Kidney epithelial cell (primary cell): ENCODE data around the gene IRX2. TPM values are rescaled to one million over a fixed set of nuclear protein-coding genes. Genes with fewer than 3 reads are reported as not detected.

Source experiments
- DNase-seq: peaks from one replicate; pipeline ENCODE4 v3.0.0-alpha.2; 2010; ENCODE audit warnings: low read depth
- H3K27me3 ChIP-seq: 2 replicates; pipeline ENCODE4 v1.6.0; 2011; ENCODE audit warnings: low read length; ENCODE audit not compliant: control insufficient read depth, insufficient read depth
- H3K36me3 ChIP-seq: 2 replicates; pipeline ENCODE4 v1.5.1; 2011; ENCODE audit warnings: low read length; ENCODE audit not compliant: control insufficient read depth, insufficient read depth
- H3K4me3 ChIP-seq: 2 replicates; pipeline ENCODE4 v1.5.1; 2011; ENCODE audit warnings: low read depth, mild to moderate bottlenecking, control low read depth, low read length
- total RNA-seq: library from RNA; depleted of rRNA; stranded (reverse); fragments of >200 nt; gene quantifications from 2 replicates; pipeline ENCODE4 v1.2.3, GENCODE V29; 2015
- TF ChIP-seq, protein P1 (sequence below): IDR thresholded peaks from 2 replicates; pipeline ENCODE4 v1.5.1; 2011; ENCODE audit warnings: mild to moderate bottlenecking, moderate library complexity, low read length, control low read depth, inconsistent platforms; ENCODE audit not compliant: insufficient read depth, poor library complexity, severe bottlenecking

Gene IRX2
- total RNA-seq, 1 donor from 2014 or later: 2.8 TPM

DNA sequence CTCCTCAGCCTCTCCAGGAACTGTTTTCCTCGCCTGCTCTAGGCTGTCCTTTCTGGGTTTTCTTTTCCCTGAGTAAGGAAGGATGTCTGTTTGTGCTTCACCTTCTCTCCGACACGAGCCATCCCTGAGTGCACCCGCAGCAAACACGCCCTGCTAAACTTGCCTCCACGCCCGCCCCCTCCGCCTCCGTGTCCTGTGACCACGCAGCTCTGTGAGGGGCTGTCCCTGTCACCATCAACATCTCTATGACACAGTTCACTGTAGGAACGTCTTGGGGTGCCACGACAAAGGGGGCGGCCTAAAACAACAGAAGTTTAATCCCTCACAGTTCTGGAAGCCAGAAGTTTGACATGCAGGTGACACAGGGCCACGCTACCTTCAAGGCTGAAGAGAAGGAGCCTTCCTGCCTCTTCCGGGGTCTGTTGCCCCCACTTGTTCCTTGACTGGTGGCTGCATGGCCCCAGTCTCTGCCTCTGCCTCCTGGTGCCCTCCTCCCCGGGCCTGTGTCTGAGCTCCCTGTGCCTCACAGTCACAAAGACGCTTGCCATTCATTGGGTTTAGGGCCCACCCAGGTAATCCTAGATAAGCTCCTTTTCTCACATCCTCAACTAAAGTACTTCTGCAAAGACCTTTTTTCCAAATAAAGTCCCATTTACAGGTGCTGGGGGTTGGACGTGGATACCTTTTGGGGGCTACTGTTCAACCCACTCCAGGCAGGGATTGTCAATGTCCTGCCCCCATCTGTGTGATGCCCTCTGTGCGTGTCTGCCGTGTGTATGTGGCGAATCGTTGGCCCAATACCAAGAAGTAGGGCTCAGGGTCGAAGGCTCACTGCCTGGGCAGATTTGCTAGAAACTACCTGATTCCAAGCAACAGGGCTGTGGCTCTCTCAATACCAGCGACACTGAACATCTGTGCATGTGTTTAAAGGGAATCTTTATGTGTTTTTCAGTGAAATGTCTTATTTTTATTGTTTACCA is 39.7 kb downstream of the IRX2 start:
- TF ChIP-seq, protein P1, sequence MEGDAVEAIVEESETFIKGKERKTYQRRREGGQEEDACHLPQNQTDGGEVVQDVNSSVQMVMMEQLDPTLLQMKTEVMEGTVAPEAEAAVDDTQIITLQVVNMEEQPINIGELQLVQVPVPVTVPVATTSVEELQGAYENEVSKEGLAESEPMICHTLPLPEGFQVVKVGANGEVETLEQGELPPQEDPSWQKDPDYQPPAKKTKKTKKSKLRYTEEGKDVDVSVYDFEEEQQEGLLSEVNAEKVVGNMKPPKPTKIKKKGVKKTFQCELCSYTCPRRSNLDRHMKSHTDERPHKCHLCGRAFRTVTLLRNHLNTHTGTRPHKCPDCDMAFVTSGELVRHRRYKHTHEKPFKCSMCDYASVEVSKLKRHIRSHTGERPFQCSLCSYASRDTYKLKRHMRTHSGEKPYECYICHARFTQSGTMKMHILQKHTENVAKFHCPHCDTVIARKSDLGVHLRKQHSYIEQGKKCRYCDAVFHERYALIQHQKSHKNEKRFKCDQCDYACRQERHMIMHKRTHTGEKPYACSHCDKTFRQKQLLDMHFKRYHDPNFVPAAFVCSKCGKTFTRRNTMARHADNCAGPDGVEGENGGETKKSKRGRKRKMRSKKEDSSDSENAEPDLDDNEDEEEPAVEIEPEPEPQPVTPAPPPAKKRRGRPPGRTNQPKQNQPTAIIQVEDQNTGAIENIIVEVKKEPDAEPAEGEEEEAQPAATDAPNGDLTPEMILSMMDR: no peak
- no peak for DNase-seq
- Histone ChIP-seq H3K27me3 (no peaks in the 10 kb centered on the region), H3K36me3 (no peaks in the 10 kb centered on the region), H3K4me3 (no peak overlapping the region)

DNA sequence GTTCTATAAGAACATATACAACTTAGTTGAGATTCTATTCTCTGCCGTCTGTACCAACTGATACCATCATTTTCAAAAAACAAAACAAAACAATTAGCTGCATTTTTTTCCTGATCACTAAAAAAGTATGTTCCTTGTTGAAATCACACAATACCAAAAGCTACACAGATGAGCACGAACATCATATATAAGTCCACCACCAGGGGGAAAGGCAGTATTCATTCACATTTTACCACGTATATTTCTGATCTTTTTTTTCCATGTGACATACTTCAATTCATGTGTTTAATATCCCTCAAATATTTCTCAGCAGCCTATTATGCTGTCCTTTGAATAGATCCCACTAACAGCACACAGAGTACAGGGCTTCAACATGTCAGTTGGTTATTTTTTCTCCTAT is 40.6 kb downstream of the IRX2 start:
- Histone ChIP-seq H3K36me3 (no peaks in the 10 kb centered on the region), H3K27me3 (no peaks in the 10 kb centered on the region), H3K4me3 (no peak overlapping the region)
- no peak for DNase-seq
- TF ChIP-seq, protein P1: no peak

DNA sequence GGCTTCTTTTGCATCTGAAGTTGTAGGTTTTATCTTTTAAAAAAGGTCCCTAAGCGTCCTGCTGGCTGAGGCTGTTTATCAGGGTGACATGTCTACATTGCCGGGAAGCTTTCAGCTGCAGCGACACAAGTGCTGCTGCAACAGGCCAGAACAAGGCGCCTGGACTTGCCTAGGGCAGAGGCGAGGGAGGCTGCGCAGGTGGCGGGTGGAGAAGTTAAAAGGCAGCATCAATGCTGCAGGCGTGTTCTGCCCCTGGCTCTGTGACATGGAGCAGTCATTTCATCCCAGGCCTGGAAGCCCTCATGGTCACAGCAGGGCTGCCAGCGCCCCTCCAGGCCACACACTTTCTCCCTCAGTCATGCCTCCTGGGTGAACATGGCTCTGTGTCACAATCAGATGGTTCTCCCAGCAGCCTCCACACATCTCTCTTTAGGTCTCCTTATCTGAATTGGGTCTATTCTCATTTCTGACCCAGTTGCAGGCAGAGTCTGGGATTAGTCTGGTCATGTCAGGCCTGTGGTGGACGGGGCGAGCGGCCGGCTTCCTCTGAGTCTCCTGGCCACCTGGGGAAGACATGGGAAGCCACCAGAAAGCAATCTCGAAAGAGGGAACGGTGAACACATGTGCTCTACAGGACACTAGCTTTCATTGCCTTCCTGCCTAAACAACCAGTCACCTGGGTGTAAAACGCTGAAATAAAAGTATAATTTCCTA is 41.3 kb downstream of the IRX2 start:
- Histone ChIP-seq H3K4me3 (no peak overlapping the region), H3K27me3 (no peaks in the 10 kb centered on the region), H3K36me3 (no peaks in the 10 kb centered on the region)
- no peak for DNase-seq
- TF ChIP-seq, protein P1: no peak

DNA sequence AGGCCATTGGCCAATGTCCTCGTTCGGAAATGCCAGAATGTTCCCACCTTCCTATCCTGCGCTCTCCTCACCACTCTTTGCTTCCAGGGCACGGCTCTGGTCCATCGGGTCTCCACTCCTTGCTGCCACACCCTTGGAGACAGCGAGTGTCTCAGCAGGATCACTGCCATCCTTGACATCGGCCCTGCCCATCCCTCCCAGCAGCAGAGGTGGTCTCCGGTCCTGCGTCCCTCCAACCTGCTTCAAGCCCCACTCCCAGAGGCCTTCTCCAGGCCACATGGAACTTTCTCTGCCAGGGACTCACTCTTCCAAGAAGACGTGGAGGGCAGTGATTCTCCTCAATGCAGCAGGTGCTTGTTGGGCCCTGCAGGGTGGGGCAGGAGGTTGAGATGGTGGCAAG is 42.7 kb downstream of the IRX2 start:
- DNase-seq: no peak
- no peaks in the 10 kb centered on the region for H3K27me3 ChIP-seq
- no peak overlapping the region for H3K4me3 ChIP-seq
- TF ChIP-seq, protein P1: no peak
- H3K36me3 ChIP-seq: no peaks in the 10 kb centered on the region

DNA sequence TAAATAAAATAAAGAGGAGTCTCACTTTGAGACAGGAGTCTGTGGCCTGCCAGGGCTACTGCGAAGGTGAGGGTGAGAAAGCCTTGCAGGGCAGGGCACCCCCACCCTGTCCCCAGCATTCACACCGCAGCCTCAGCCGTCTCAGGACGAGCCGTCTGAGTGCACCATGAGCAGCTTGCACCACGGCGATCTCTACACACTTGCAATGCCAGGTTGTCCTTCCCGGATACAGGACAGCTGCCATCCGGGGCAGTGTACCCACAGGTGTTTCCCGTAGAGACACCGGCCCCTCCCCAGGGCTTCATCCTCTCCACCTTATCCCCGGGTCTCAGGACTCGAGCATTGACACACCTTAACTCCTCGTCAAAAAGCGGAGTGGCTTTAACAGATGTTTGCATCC is 43.3 kb downstream of the IRX2 start:
- Histone ChIP-seq H3K27me3 (no peaks in the 10 kb centered on the region), H3K36me3 (no peaks in the 10 kb centered on the region), H3K4me3 (no peak overlapping the region)
- DNase-seq: no peak
- TF ChIP-seq, protein P1: no peak
